HTERT RPE-1 (cell line): ENCODE data around the gene TTLL6.
"Not testable (repeated sequence)": the region's sequence is repeated elsewhere in the genome, so short reads cannot be mapped to it uniquely, and the experiment has no call there.

Experiments
- in situ Hi-C: fragments of 300-500 bp; cut with MboI; formaldehyde crosslinking; loops from 4 replicates; pipeline ENCODE4 v1.14.3; 2020; ENCODE audit warnings: low sequenced_read_pairs

The TTLL6 gene

GRCh38 chr17:48816438-48816773 lies 623 bp downstream of the TTLL6 start:
- in situ Hi-C loops, result no loop called here

GRCh38 chr17:48815311-48815710 lies 1.7 kb downstream of the TTLL6 start:
- in situ Hi-C loops, result no loop called here

DNA sequence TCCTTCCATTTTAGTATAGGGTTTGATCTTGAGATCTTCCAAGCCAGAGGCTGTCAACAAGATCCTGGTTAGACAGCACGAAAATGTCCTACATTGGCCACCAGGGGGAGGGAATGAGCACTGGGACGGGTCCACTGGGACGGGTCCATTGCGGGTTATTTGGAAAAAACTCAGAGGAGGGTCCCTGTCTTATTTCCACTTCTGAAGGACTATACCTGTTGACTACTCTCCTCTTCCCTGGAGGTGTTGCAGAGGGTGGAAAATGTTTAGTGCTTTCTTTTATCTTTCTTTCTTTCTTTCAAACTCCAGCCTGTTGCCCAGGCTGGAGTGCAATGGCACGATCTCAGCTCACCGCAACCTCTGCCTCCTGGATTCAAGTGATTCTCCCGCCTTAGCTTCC lies 2.5 kb downstream of the TTLL6 start:
- in situ Hi-C loops, result no loop called here

DNA sequence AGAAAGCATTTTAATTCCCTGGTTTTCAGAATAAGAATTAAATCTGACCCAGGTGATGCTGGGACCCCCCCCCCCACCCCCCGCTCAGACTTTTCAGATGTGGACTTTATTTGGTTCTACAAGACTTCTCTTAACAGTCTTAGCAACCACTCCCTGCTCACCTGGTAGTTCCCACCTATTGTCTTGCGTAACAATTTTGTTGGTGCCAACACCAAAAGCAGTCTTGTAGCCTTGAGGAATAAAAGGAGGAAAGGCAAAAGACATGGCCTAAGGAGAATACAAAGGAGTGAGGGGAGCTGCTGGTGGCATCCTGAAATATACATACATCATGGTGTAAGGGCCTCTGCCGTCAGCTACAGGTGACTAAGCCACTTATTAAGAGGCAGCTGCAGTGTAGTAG lies 5.0 kb downstream of the TTLL6 start:
- in situ Hi-C loops, result no loop called here

GRCh38 chr17:48809182-48809581 lies 7.8 kb downstream of the TTLL6 start:
- in situ Hi-C loops, result no loop called here

GRCh38 chr17:48804936-48805411 lies 12.1 kb downstream of the TTLL6 start:
- in situ Hi-C loops, result no loop called here

- in situ Hi-C loops, result no loop called here
Observed at GRCh38 chr17:48800626-48801217, 16.3 kb downstream of the TTLL6 start.

- in situ Hi-C loops, result no loop called here
Observed at GRCh38 chr17:48799069-48799723, 17.8 kb downstream of the TTLL6 start.

GRCh38 chr17:48796163-48796522 lies 20.9 kb downstream of the TTLL6 start:
- in situ Hi-C loops, result not testable (repeated sequence)

- in situ Hi-C loops, result no loop called here
Observed at GRCh38 chr17:48795444-48796162, 21.4 kb downstream of the TTLL6 start.

GRCh38 chr17:48792033-48792798 lies 24.8 kb downstream of the TTLL6 start:
- in situ Hi-C loops, result no loop called here

- in situ Hi-C loops, result no loop called here
Observed at GRCh38 chr17:48791128-48792032, 25.6 kb downstream of the TTLL6 start.

DNA sequence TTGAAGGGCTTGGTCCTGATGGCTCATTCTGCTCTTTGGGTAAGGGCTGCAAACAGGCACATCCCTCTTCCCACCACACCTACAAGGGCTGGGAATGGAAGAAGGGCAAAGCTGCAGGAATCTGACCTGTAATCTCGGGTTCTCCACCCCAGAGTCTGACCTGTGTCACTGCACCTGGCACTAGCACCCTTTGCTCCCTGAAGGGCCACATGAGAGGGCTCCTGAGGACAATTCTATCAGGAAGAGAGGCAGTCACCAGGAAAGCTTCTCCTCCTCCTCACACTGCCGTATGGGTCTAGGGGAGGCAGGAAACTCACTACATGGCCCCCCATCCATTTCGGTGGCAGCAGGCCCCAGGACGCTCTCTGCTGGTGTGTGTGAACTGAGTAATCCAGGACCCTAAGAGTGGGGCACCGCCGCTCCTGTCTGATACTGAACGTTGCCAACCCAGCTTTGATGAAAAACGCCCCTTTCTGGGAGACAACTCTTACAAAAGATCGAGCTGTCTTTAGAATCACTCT lies 26.4 kb downstream of the TTLL6 start:
- in situ Hi-C loops, result no loop called here

DNA sequence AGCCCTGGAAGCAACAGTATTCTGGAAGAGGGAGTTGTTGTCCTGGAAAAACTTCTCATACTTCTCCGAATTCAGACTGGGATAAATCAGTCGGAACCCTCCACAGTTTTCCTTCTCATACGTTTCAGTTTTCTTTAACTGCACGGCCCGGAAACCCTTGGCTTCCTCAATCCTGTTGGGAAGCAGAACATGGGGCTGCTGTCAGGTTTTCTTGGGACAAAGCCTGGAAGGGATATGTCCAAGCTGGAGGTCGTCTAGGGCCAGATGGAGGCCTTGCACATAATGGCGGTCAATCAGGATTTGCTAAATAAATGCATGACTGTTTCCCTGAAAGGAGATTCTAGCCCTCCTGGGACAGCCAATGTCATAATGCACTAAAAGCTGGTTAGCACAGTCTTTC lies 29.2 kb downstream of the TTLL6 start:
- in situ Hi-C loops, result no loop called here

DNA sequence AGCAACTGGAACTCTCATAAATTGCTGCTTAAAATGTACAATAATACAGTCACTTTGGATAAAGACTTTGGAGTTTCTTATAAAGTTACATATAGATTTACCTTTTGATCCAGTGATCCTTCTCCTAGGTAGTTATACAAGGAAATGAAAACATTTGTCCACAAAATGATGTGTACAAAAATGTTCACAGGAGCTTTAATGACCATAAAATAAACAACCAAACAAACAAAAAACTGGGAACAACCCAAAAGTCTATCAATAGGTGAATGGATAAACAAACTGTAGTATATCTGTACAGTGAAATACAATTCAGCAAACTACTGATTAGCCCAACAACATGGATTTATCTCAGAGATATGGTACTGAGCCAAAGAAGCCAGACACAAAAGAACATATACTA lies 37.6 kb downstream of the TTLL6 start:
- in situ Hi-C loops, result no loop called here

- in situ Hi-C loops, result no loop called here
Observed at GRCh38 chr17:48776602-48777001, 40.4 kb downstream of the TTLL6 start.

DNA sequence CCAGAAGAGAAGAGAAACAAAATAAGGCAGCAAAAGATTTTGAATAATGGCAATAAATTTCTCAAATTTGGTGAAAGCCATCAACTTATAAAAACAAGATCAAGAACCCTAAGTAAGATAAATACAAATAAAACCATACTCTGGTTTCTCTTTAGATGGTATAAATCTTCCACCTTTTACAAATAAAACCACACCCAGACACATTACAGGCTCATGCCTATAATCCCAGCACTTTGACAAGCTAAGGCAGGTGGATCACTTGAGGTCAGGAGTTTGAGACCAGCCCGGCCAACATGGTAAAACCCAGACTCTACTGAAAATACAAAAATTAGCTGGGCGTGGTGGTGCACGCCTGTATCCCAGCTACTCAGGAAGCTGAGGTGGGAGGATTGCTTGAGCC lies 43.8 kb downstream of the TTLL6 start:
- in situ Hi-C loops, result no loop called here

GRCh38 chr17:48770954-48771353 lies 46.1 kb downstream of the TTLL6 start:
- in situ Hi-C loops, result no loop called here

GRCh38 chr17:48769009-48769675 lies 47.9 kb downstream of the TTLL6 start:
- in situ Hi-C loops, result no loop called here

GRCh38 chr17:48767263-48767774 lies 49.7 kb downstream of the TTLL6 start:
- in situ Hi-C loops, result no loop called here
